Forelimb muscle (tissue), 1 donor: ENCODE measurements around the gene NPIPA5. TPM values are rescaled to one million over a fixed set of nuclear protein-coding genes. Genes with fewer than 3 reads are reported as not detected.
"Not testable (repeated sequence)": the region's sequence is repeated elsewhere in the genome, so short reads cannot be mapped to it uniquely, and the experiment has no call there.

Experiments
- DNase-seq: peaks from one replicate; pipeline ENCODE4 v3.0.0-alpha.2; 2013; ENCODE audit warnings: low read depth
- polyA plus RNA-seq: library from polyadenylated mRNA; unstranded; fragments of 120-200 nt; gene quantifications from one replicate; pipeline ENCODE4 v1.2.1, GENCODE V29; 2013; ENCODE audit not compliant: insufficient read length

The NPIPA5 gene
- 18.6 TPM for polyA plus RNA-seq

GRCh38 chr16:15378194-15378593 is at the start of gene NPIPA5:
TSS of gene NPIPA5 (minus strand) at chr16:15378294. CDS start at chr16:15378294, 0 bp downstream.
- not testable (repeated sequence) for DNase-seq

GRCh38 chr16:15427648-15428239 is 49.6 kb upstream of the NPIPA5 start:
- DNase-seq, result peak; percentile 66

GRCh38 chr16:15426796-15427195 is 48.7 kb upstream of the NPIPA5 start:
- no peak for DNase-seq

GRCh38 chr16:15425861-15426260 is 47.8 kb upstream of the NPIPA5 start:
- no peak for DNase-seq

GRCh38 chr16:15422222-15422621 is 44.1 kb upstream of the NPIPA5 start:
- no peak for DNase-seq

GRCh38 chr16:15421696-15422095 is 43.6 kb upstream of the NPIPA5 start:
- not testable (repeated sequence) for DNase-seq

GRCh38 chr16:15418206-15418605 is 40.1 kb upstream of the NPIPA5 start:
- DNase-seq, result no peak

- no peak for DNase-seq
Observed at GRCh38 chr16:15417197-15417596, 39.1 kb upstream of the NPIPA5 start.

- no peak for DNase-seq
Observed at GRCh38 chr16:15415511-15415985, 37.5 kb upstream of the NPIPA5 start.

- not testable (repeated sequence) for DNase-seq
Observed at GRCh38 chr16:15409476-15409875, 31.4 kb upstream of the NPIPA5 start.

- not testable (repeated sequence) for DNase-seq
Observed at GRCh38 chr16:15407756-15408155, 29.7 kb upstream of the NPIPA5 start.

- no peak for DNase-seq
Observed at GRCh38 chr16:15404792-15405191, 26.7 kb upstream of the NPIPA5 start.

- DNase-seq, result not testable (repeated sequence)
Observed at GRCh38 chr16:15404091-15404490, 26.0 kb upstream of the NPIPA5 start.

- DNase-seq, result no peak
Observed at GRCh38 chr16:15403392-15403995, 25.4 kb upstream of the NPIPA5 start.

GRCh38 chr16:15401972-15402371 is 23.9 kb upstream of the NPIPA5 start:
- no peak for DNase-seq

GRCh38 chr16:15400314-15400713 is 22.2 kb upstream of the NPIPA5 start:
- not testable (repeated sequence) for DNase-seq

- DNase-seq, result no peak
Observed at GRCh38 chr16:15399317-15399716, 21.2 kb upstream of the NPIPA5 start.

GRCh38 chr16:15398618-15399316 is 20.7 kb upstream of the NPIPA5 start:
- no peak for DNase-seq

- DNase-seq, result no peak
Observed at GRCh38 chr16:15396948-15397594, 19.0 kb upstream of the NPIPA5 start.

GRCh38 chr16:15396509-15396829 is 18.4 kb upstream of the NPIPA5 start:
- DNase-seq, result not testable (repeated sequence)

- not testable (repeated sequence) for DNase-seq
Observed at GRCh38 chr16:15395631-15396508, 17.8 kb upstream of the NPIPA5 start, which contains the start of gene MPV17L. TSS of gene MPV17L (plus strand) at chr16:15395754. CDS start at chr16:15395898, 144 bp downstream.
